ENCODE data around the gene SLC16A5. TPM values are rescaled to one million over a fixed set of nuclear protein-coding genes. Genes with fewer than 3 reads are reported as not detected.

SLC16A5 gene
- total and polyA plus RNA-seq, 12 donors, result 3.6 to 17.4 (median 11.9) TPM

DNA sequence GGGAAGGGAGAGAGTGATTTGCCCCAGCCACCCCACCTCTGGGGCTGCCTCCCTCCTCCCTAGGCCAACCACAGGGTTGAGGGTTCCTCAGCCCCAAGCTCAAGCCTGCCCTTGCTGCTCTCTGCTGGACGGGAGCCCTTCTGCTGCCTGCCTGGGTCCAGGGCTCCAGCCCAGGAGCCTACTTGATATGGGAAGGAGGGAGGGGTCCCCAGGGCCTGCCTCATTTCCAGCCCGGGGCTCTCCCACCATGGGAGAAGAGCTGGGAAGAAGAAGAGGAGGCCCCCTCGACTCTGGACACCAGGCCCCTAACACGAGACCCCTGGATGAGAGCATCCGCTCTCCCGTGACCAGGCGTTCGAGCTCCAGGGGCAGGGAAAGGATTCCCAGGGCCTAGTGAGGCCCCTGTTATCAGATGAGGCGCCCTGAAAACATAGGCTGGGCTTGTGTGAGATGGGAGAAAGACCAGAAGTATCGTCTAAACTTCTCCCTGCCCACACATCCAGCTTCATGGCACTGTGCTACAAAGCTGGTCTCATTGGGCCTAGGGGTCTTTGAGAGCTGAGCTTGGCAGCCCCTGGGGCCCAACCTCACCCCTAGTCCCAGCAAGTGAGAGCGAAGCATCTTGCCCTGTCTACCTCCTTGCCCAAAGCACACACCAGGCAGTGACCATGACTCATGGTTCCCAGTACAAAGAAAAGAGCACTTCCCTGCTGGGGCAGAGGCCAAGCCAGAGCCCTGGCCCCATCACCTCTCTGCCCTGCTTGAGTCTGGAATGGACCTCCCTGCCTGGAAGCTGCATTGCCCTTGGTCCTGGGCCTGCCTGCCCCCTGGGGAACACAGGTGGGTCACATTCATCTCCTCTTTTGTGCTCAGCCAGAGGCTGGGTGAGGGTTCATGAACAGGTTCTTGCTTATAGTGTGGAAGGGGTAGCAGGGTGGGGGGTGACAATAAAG lies 987 bp downstream of the SLC16A5 start:
- H3K27me3 ChIP-seq, result no peaks in the 10 kb centered on the region
- TF ChIP-seq, protein P1, sequence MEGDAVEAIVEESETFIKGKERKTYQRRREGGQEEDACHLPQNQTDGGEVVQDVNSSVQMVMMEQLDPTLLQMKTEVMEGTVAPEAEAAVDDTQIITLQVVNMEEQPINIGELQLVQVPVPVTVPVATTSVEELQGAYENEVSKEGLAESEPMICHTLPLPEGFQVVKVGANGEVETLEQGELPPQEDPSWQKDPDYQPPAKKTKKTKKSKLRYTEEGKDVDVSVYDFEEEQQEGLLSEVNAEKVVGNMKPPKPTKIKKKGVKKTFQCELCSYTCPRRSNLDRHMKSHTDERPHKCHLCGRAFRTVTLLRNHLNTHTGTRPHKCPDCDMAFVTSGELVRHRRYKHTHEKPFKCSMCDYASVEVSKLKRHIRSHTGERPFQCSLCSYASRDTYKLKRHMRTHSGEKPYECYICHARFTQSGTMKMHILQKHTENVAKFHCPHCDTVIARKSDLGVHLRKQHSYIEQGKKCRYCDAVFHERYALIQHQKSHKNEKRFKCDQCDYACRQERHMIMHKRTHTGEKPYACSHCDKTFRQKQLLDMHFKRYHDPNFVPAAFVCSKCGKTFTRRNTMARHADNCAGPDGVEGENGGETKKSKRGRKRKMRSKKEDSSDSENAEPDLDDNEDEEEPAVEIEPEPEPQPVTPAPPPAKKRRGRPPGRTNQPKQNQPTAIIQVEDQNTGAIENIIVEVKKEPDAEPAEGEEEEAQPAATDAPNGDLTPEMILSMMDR (IDR thresholded peaks at IDR 0.05), result peak in 1 of 9 donors; percentile 14
- peaks cover 14 to 64% (median 36%) of the 10 kb centered on the region in 9 donors for H3K4me1 ChIP-seq
- H3K27ac ChIP-seq, result peak overlapping the region; percentile 46 to 98 (median 93)
- intact Hi-C loops (cut with DNase I), result no loop called here
- ATAC-seq, result peak; percentile 9 to 52 (median 24)
- peaks cover 0 to 3% (median 0%) of the 10 kb centered on the region in 9 donors for H3K36me3 ChIP-seq
- peak overlapping the region; percentile 24 to 88 (median 66) for H3K4me3 ChIP-seq
- H3K9me3 ChIP-seq, result no peaks in the 10 kb centered on the region
- DNase-seq, result peak in 1 of 2 donors; percentile 21
- 76 to 79% methylated on average over 11 of the region's 11 CpGs for WGBS, 2 donors

DNA sequence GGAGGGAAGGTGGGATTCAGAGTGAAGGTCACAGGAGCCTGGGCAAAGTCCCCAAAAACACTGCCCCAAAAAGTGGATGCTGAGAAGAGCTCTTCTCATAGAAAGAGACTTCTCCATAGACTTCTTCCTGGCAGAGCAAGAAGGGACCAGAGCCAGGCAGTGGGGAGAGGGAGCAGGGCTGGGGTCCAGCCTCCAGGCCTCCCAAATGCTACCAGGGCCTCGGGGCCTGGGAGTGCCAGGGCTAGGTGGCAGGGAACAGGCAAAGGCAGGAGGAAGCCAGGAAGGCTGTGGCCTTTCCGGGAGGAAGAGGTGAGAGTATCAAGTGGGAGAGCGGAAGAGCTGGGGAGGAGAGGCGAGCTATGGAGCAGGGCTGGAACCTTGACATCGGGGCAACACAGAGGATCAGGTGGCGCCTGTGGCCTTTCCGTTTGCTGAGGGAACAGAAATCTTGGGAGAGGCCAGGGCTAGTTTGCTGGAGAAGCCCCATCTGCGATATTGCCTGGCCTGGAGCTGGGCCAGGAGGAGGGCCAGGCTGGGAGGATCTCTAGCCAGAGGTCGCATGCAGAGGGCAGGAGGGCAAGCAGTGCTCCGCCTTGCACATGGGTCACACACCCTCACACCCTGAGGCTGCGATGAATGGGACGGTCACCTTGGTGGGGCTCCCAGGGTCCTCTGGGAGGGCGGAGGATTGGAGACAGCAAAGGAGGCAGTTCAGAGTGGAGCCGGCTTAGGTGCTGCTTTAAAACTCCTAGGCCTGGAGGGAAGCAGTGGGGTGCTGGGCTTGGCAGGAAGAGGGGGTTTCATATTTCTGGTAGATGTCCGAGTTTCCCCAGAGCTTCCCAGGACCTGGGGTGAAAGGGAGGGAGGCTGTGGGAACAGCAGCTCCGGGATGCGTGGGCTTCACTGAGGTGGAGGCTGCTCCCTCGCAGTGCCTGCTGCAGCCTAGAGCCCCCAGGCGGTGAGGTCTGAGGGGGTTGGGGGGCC lies 3.4 kb downstream of the SLC16A5 start:
- H3K4me3 ChIP-seq, result no peak overlapping the region
- H3K9me3 ChIP-seq, result no peaks in the 10 kb centered on the region
- peaks cover 0 to 7% (median 0%) of the 10 kb centered on the region in 9 donors for H3K36me3 ChIP-seq
- intact Hi-C loops (cut with DNase I), result no loop called here
- WGBS, 2 donors, result 41 to 42% methylated on average over 19 of the region's 19 CpGs
- peak in 1 of 2 donors; percentile 61 for DNase-seq
- no peaks in the 10 kb centered on the region for H3K27me3 ChIP-seq
- TF ChIP-seq, protein P1 (IDR thresholded peaks at IDR 0.05), result no peak
- H3K4me1 ChIP-seq, result peaks cover 14 to 62% (median 40%) of the 10 kb centered on the region in 9 donors
- ATAC-seq, result peak in 2 of 8 donors; percentile 4 to 10
- H3K27ac ChIP-seq, result peak overlapping the region in 9 of 10 donors; percentile 13 to 77 (median 57)

DNA sequence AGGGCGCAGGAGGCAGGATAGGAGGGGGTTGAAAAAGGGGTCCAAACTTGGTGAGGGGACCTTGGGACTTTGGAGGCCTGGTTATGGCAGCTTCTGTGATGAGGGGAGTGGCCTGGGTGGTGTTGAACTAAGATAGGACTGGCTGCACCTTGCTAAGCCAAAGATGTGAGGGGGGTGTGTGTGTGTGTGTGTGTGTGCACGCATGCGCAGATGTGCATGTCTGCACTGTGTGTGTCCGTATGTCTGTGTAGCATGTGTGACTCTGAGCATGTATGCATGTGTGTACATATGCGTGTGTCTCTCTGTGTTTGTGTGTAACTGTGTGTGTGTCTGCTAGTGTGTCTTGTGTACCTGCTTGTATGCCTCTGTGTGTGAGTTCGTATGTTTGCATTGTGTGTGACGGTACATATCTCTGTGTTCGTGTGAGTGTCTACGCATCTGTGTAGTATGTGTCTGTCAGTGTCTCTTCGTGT lies 4.1 kb downstream of the SLC16A5 start:
- Histone ChIP-seq H3K27me3 (no peaks in the 10 kb centered on the region), H3K36me3 (peaks cover 0 to 7% (median 0%) of the 10 kb centered on the region in 9 donors), H3K4me3 (no peak overlapping the region), H3K9me3 (no peaks in the 10 kb centered on the region), H3K4me1 (peaks cover 14 to 67% (median 42%) of the 10 kb centered on the region in 9 donors), H3K27ac (peak overlapping the region in 6 of 10 donors; percentile 38 to 77 (median 62))
- intact Hi-C loops (cut with DNase I), result no loop called here
- WGBS, 2 donors, result 85 to 86% methylated on average over 10 of the region's 10 CpGs
- no peak for DNase-seq
- no peak for ATAC-seq
- TF ChIP-seq, protein P1 (IDR thresholded peaks at IDR 0.05), result no peak
